BJ (cell line): ENCODE results near the gene EHBP1. TPM values are rescaled to one million over a fixed set of nuclear protein-coding genes. Genes with fewer than 3 reads are reported as not detected.

Experiments
- CTCF ChIA-PET: fragments of 350-600 bp; formaldehyde crosslinking; extraction: SDS; loops from one replicate; lab custom pipeline; 2021; ENCODE audit warnings: antibody characterized with exemption, inconsistent platforms; lab: Yijun Ruan, JAX
- POLR2A ChIA-PET: fragments of 300-600 bp; sonication (Branson Sonifier 250); formaldehyde crosslinking; extraction: SDS; loops from one replicate; lab custom pipeline; 2021; ENCODE audit warnings: antibody characterized with exemption; lab: Charles Lee
- DNase-seq: peaks from one replicate; pipeline ENCODE4 v3.0.0-alpha.2; 2011; ENCODE audit warnings: low read depth
- H3K27me3 ChIP-seq: 2 replicates; pipeline ENCODE4 v1.6.0; 2011; ENCODE audit warnings: low read length; ENCODE audit not compliant: control insufficient read depth, insufficient read depth
- H3K36me3 ChIP-seq: 2 replicates; pipeline ENCODE4 v1.5.1; 2011; ENCODE audit warnings: low read length; ENCODE audit not compliant: control insufficient read depth, insufficient read depth
- H3K4me3 ChIP-seq: 2 replicates; pipeline ENCODE4 v1.5.1; 2011; ENCODE audit warnings: low read depth, mild to moderate bottlenecking, control low read depth, low read length
- CTCF ChIP-seq: IDR thresholded peaks from 2 replicates; pipeline ENCODE4 v1.5.1; 2011; ENCODE audit warnings: low read depth, mild to moderate bottlenecking, control low read depth, inconsistent platforms, low read length, moderate library complexity; ENCODE audit not compliant: insufficient read depth
- polyA plus RNA-seq: library from polyadenylated mRNA; depleted of rRNA; stranded (reverse); fragments of >200 nt; gene quantifications from 2 replicates; pipeline ENCODE4 v1.2.3, GENCODE V29; 2011

Gene EHBP1
- polyA plus RNA-seq, 1 experiment: 43.8 TPM

GRCh38 chr2:62785810-62786597, 80.5 kb downstream of the EHBP1 start:
- Histone ChIP-seq H3K36me3 (peaks cover 2% of the 10 kb centered on the region), H3K27me3 (no peaks in the 10 kb centered on the region), H3K4me3 (no peak overlapping the region)
- POLR2A ChIA-PET: no interaction called here
- TF ChIP-seq CTCF: no peak
- CTCF ChIA-PET: interaction anchor here (0.8 to 1.2 kb wide), 3 partner anchors 7 to 329 kb away, joined by 3 to 4 read pairs (median 4); no protein-coding TSS in a partner anchor
- DNase-seq: no peak

GRCh38 chr2:62787386-62787785, 81.9 kb downstream of the EHBP1 start:
- Histone ChIP-seq H3K27me3 (no peaks in the 10 kb centered on the region), H3K4me3 (no peak overlapping the region), H3K36me3 (peaks cover 2% of the 10 kb centered on the region)
- DNase-seq: no peak
- TF ChIP-seq CTCF: peak; percentile 24; the same call in 1 of the 2 replicates
- POLR2A ChIA-PET: no interaction called here
- CTCF ChIA-PET: interaction anchor here (1.1 to 2.3 kb wide), 3 partner anchors 11 to 330 kb away, joined by 3 to 7 read pairs (median 3); no protein-coding TSS in a partner anchor

GRCh38 chr2:62789518-62789917, 84.0 kb downstream of the EHBP1 start:
- TF ChIP-seq CTCF: no peak
- CTCF ChIA-PET: interaction anchor here (0.8 to 2.3 kb wide), 2 partner anchors 9 to 38 kb away, joined by 3 to 7 read pairs; no protein-coding TSS in a partner anchor

GRCh38 chr2:62789918-62790317, 84.4 kb downstream of the EHBP1 start:
- no peaks in the 10 kb centered on the region for H3K27me3 ChIP-seq
- ChIA-PET CTCF (interaction anchor here (0.8 kb wide), 1 partner anchor 37 kb away, joined by 3 read pairs; no protein-coding TSS in a partner anchor), POLR2A (no interaction called here)
- no peak for DNase-seq
- no peaks in the 10 kb centered on the region for H3K36me3 ChIP-seq
- H3K4me3 ChIP-seq: no peak overlapping the region
- no peak for TF ChIP-seq CTCF

More at GRCh38 chr2:62789518-62789917, 84.0 kb downstream of the EHBP1 start:
- Histone ChIP-seq H3K36me3 (no peaks in the 10 kb centered on the region), H3K4me3 (no peak overlapping the region), H3K27me3 (no peaks in the 10 kb centered on the region)
- POLR2A ChIA-PET: no interaction called here
- no peak for DNase-seq

GRCh38 chr2:62792408-62792807, 86.9 kb downstream of the EHBP1 start:
- no peak for TF ChIP-seq CTCF
- ChIA-PET CTCF (no interaction called here), POLR2A (no interaction called here)
- Histone ChIP-seq H3K36me3 (no peaks in the 10 kb centered on the region), H3K4me3 (no peak overlapping the region), H3K27me3 (no peaks in the 10 kb centered on the region)
- no peak for DNase-seq
